OCI-LY3 (cell line): ENCODE measurements around the gene BBS1.

Experiments used
- CTCF ChIP-seq: fragments of 200-600, 300-600 bp; sonication (generic); IDR thresholded peaks from 2 replicates; pipeline ENCODE4 v1.5.1; 2014; ENCODE audit warnings: antibody characterized with exemption, low read length, low read depth
- EZH2phosphoT487 ChIP-seq: fragments of 200-600 bp; shearing (Covaris generic); IDR thresholded peaks from 2 replicates; pipeline ENCODE4 v1.6.1; 2018; ENCODE audit warnings: antibody characterized with exemption, mixed run types, low read depth

- TF ChIP-seq CTCF = no peak
- no peak for TF ChIP-seq EZH2phosphoT487
Observed at GRCh38 chr11:66467756-66468155, 42.7 kb upstream of the BBS1 start.
